B cell (primary cell): ENCODE measurements around the gene CFAP20DC.

Experiments used
- CTCF ChIP-seq: fragments of 200-600 bp; IDR thresholded peaks from one replicate; pipeline ENCODE4 v1.8.0; 2022; ENCODE audit warnings: antibody characterized with exemption, mild to moderate bottlenecking
- EZH2 ChIP-seq: IDR thresholded peaks from 2 replicates; pipeline ENCODE4 v1.6.1; 2012; ENCODE audit warnings: borderline replicate concordance, low read depth, mild to moderate bottlenecking, moderate library complexity, low read length; ENCODE audit not compliant: insufficient read depth, poor library complexity, severe bottlenecking

- no peak for TF ChIP-seq EZH2
- no peak for TF ChIP-seq CTCF
These were observed 14.5 kb upstream of the CFAP20DC start for GRCh38 chr3:59064276-59064675.
